ENCODE results near the gene ALAS2.

- TF ChIP-seq POLR2A (IDR thresholded peaks at IDR 0.05) (no peak), CTCF (IDR thresholded peaks at IDR 0.05) (no peak)
Measured at GRCh38 chrX:55014897-55015299, 15.9 kb downstream of the ALAS2 start.
